Esophagus muscularis mucosa (tissue), 4 donors: ENCODE results near the gene MYEF2. TPM values are rescaled to one million over a fixed set of nuclear protein-coding genes. Genes with fewer than 3 reads are reported as not detected.
A peak's percentile ranks its signal among the peaks of the same experiment; 100 is the strongest.

Experiments
- DNase-seq: peaks from one replicate; pipeline ENCODE4 v3.0.0-alpha.2; 2017; ENCODE audit errors: extremely low spot score
- H3K27ac ChIP-seq, 4 donors: fragments of 200-600 bp; sonication (generic); replicated peaks in 1 of 4; 1 replicate in 3 of 4; 2 replicates in 1 of 4; pipeline ENCODE4 v1.5.1; 2016 to 2019; ENCODE audit warnings: mild to moderate bottlenecking in 1 of 4
- H3K27me3 ChIP-seq, 4 donors: fragments of 200-600 bp; sonication (generic); one replicate each; pipeline versions ENCODE4 v1.5.1 to v1.6.0; 2016 to 2019
- H3K36me3 ChIP-seq, 4 donors: fragments of 200-600 bp; sonication (generic); one replicate each; pipeline ENCODE4 v1.5.1; 2016 to 2019
- H3K4me1 ChIP-seq, 4 donors: fragments of 200-600 bp; sonication (generic); one replicate each; pipeline ENCODE4 v1.5.1; 2016 to 2019
- H3K4me3 ChIP-seq, 4 donors: fragments of 200-600 bp; sonication (generic); 1 replicate in 2 of 4; 2 replicates in 2 of 4; pipeline ENCODE4 v1.5.1; 2016 to 2019; ENCODE audit warnings: mild to moderate bottlenecking in 4 of 4, moderate library complexity in 1 of 4
- H3K9me3 ChIP-seq, 4 donors: fragments of 200-600 bp; sonication (generic); 1 replicate in 3 of 4; 2 replicates in 1 of 4; pipeline ENCODE4 v1.5.1; 2016 to 2019
- EP300 ChIP-seq: sonication (generic); formaldehyde crosslinking; IDR thresholded peaks from one replicate; pipeline ENCODE4 v1.6.1; 2017; ENCODE audit warnings: antibody characterized with exemption
- POLR2A ChIP-seq: fragments of 450-650 bp; IDR thresholded peaks from one replicate; pipeline ENCODE4 v1.6.1; 2017; ENCODE audit warnings: antibody characterized with exemption, moderate library complexity, mild to moderate bottlenecking, low read depth
- POLR2AphosphoS5 ChIP-seq, 2 donors: sonication (generic); formaldehyde crosslinking; IDR thresholded peaks; one replicate each; pipeline ENCODE4 v1.6.1; 2017; ENCODE audit warnings: antibody characterized with exemption in 2 of 2
- WGBS: methylation state at CpG from one replicate; pipeline ENCODE4 v1.1.5; 2018; 5-methylcytosine and 5-hydroxymethylcytosine counted together
- intact Hi-C: fragments of 100-400 bp; cut with DNase I; formaldehyde crosslinking; loops from one replicate; pipeline ENCODE4 v1.15.1; 2023
- total RNA-seq, 4 donors: library from RNA; depleted of rRNA; stranded (reverse); fragments of >200 nt; gene quantifications; one replicate each; pipeline versions ENCODE4 v1.1.0 to v1.2.1, GENCODE V29; 2016
- TF ChIP-seq, protein P1 (sequence below), 3 experiments: fragments of 200-600 bp in 2 of 3; fragments of 450-650 bp in 1 of 3; sonication (generic) in 2 of 3; IDR thresholded peaks; one replicate each; pipeline ENCODE4 v1.5.1; 2017 to 2019; ENCODE audit warnings: antibody characterized with exemption in 3 of 3, mild to moderate bottlenecking in 2 of 3, moderate library complexity in 1 of 3

Gene MYEF2
- total RNA-seq, 4 donors from 2014 or later: 20.0 to 41.1 (median 27.3) TPM

DNA sequence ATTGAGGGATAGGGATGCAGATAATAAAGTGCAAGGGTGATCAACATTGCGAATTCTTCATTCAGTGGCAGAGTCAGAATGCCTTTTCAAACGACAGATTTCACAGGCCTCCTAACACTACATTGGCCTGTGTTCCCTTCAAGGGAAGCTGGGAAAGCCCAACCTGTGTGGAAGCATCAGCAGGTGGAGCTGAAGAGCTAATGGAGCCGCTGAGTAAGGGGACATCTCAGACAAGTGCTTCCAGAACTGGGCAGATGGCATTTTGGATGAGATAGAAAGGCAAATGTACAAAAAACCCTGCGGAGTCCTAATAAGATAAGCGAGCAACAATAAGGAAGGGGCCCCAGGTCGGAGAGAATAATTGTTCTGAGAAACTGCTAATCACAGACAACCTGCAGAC is 65.9 kb downstream of the MYEF2 start:
- intact Hi-C loops: loop anchor here (5.0 to 10.0 kb wide), 2 partner anchors 140 to 173 kb away; no protein-coding TSS in a partner anchor
- peak; percentile 90 for DNase-seq
- Histone ChIP-seq H3K4me1 (no peaks in the 10 kb centered on the region), H3K4me3 (no peak overlapping the region), H3K27ac (no peak overlapping the region), H3K9me3 (no peaks in the 10 kb centered on the region), H3K36me3 (no peaks in the 10 kb centered on the region), H3K27me3 (peaks cover 0 to 5% (median 0%) of the 10 kb centered on the region in 4 donors)
- 41% methylated on average over 6 of the region's 6 CpGs for WGBS
- TF ChIP-seq, protein P1, sequence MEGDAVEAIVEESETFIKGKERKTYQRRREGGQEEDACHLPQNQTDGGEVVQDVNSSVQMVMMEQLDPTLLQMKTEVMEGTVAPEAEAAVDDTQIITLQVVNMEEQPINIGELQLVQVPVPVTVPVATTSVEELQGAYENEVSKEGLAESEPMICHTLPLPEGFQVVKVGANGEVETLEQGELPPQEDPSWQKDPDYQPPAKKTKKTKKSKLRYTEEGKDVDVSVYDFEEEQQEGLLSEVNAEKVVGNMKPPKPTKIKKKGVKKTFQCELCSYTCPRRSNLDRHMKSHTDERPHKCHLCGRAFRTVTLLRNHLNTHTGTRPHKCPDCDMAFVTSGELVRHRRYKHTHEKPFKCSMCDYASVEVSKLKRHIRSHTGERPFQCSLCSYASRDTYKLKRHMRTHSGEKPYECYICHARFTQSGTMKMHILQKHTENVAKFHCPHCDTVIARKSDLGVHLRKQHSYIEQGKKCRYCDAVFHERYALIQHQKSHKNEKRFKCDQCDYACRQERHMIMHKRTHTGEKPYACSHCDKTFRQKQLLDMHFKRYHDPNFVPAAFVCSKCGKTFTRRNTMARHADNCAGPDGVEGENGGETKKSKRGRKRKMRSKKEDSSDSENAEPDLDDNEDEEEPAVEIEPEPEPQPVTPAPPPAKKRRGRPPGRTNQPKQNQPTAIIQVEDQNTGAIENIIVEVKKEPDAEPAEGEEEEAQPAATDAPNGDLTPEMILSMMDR (IDR thresholded peaks at IDR 0.05): peak; percentile 19 to 60 (median 34)
- TF ChIP-seq POLR2A: no peak

DNA sequence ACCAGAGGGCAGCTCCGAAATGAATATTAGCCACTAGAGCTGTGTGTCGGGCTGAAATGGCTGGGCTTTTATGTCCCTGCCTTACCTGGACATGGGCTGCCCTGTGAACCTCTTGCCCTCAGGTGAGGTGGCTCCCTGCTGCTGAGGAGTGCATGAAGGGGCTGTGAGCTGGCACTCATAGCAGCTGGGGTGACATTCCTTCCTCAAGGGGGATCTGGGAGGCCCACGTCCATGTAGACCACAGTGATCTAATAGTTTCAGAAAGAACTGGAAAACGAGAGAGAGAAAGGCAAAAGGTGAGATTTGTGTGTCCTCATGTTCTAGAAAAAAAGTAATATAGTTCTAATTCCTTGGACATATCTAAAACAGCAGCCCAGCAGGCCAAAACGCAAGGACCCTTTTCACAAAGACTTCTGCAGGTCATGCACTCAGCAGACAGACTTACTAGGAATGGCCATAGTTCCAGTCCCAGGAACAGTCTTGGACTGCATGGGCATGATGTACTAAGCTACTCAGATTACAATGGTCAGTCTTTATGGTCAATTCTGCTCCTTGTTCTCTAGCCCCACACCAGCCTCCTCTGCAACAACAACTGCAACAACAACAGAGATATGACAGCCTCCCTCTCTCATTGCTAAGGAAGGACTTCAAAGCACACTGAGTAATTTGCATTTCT is 68.1 kb downstream of the MYEF2 start:
- Histone ChIP-seq H3K27ac (no peak overlapping the region), H3K27me3 (peaks cover 0 to 5% (median 0%) of the 10 kb centered on the region in 4 donors), H3K4me1 (no peaks in the 10 kb centered on the region), H3K9me3 (no peaks in the 10 kb centered on the region), H3K36me3 (no peaks in the 10 kb centered on the region), H3K4me3 (no peak overlapping the region)
- WGBS: 85% methylated on average over 4 of the region's 5 CpGs
- DNase-seq: peak; percentile 77
- TF ChIP-seq, protein P1 (IDR thresholded peaks at IDR 0.05): no peak
- TF ChIP-seq POLR2AphosphoS5 (IDR thresholded peaks at IDR 0.05) (no peak), EP300 (no peak), POLR2A (no peak)
- intact Hi-C loops: loop anchor here (5.0 to 10.0 kb wide), 2 partner anchors 142 to 175 kb away; no protein-coding TSS in a partner anchor

DNA sequence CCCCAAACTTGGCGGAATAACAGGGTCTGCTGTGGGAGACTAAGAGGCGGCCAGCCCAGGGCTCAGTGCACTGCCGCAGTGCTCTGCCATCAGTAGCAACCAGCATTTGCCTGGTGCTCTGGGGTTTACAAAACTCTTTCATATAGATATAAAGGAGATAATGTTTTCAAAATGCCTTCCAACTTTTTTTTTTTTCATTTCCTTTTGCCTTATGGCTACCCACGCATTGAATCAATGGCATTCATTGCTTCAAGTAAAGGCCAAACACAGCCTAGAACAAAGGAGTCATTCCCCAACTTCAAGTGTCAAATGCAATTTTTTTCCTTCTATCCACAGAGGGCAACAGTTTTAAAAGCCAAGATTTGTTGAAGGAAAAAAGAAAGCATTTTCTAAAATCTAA is 68.9 kb downstream of the MYEF2 start:
- no peak for DNase-seq
- H3K4me1 ChIP-seq: no peaks in the 10 kb centered on the region
- intact Hi-C loops: no loop called here
- no peak overlapping the region for H3K4me3 ChIP-seq
- H3K9me3 ChIP-seq: no peaks in the 10 kb centered on the region
- peaks cover 0 to 5% (median 0%) of the 10 kb centered on the region in 4 donors for H3K27me3 ChIP-seq
- no peak overlapping the region for H3K27ac ChIP-seq
- H3K36me3 ChIP-seq: no peaks in the 10 kb centered on the region
- TF ChIP-seq, protein P1 (IDR thresholded peaks at IDR 0.05): no peak
- TF ChIP-seq POLR2AphosphoS5 (IDR thresholded peaks at IDR 0.05) (no peak), EP300 (no peak), POLR2A (no peak)
- 90% methylated on average over 4 of the region's 4 CpGs for WGBS

DNA sequence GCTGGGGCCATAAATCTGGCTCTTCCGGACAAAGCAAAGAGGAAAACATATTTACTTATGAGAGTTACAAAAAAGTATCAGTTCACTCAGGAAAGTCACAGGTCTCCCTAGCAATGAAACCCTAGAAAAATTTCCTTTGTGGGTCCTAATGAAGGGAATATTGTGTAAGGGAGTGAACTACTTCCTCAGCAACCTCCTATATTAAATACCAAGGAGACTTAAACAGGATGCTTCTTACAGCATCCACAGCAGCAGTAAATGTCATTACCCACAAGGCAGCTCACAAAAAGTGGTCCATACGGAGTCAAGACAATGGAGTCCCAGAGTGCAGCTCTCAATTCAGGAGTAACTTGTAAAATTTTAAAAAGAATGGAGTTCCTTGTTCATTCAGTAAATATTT is 72.2 kb downstream of the MYEF2 start:
- Histone ChIP-seq H3K36me3 (no peaks in the 10 kb centered on the region), H3K9me3 (no peaks in the 10 kb centered on the region), H3K4me3 (no peak overlapping the region), H3K27me3 (no peaks in the 10 kb centered on the region), H3K27ac (no peak overlapping the region), H3K4me1 (no peaks in the 10 kb centered on the region)
- DNase-seq: peak; percentile 19
- intact Hi-C loops: no loop called here
- TF ChIP-seq EP300 (no peak), POLR2A (no peak), POLR2AphosphoS5 (IDR thresholded peaks at IDR 0.05) (no peak)
- TF ChIP-seq, protein P1 (IDR thresholded peaks at IDR 0.05): no peak
- WGBS: 70% methylated on average over 2 of the region's 2 CpGs

DNA sequence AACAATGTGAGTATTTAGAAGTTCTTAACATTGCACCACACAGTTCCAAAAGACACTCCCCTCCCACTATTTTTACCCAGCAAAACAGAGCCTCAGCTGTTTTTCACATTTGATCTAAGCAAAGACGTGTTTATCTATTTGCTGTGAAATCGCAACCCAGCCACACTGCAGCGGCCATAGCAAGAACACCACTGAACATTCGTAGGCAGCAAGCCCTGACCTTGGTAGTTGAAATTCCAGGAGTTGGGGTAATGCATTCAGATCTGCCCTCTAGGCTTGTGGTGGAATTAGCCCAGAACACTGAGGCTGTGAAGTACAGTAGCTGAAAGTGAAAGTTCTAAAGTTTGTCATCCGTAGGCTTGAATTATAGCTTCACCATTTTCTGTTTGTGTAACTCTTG is 74.4 kb downstream of the MYEF2 start:
- intact Hi-C loops: no loop called here

More for the DNA sequence above, 74.4 kb downstream of the MYEF2 start:
- peak; percentile 75 for DNase-seq
- Histone ChIP-seq H3K4me1 (no peaks in the 10 kb centered on the region), H3K36me3 (no peaks in the 10 kb centered on the region), H3K27me3 (no peaks in the 10 kb centered on the region), H3K27ac (no peak overlapping the region), H3K4me3 (no peak overlapping the region), H3K9me3 (no peaks in the 10 kb centered on the region)
- TF ChIP-seq EP300 (no peak), POLR2A (no peak), POLR2AphosphoS5 (IDR thresholded peaks at IDR 0.05) (no peak)
- TF ChIP-seq, protein P1 (IDR thresholded peaks at IDR 0.05): no peak
- 86% methylated on average over 5 of the region's 5 CpGs for WGBS
